ENCODE data around the gene PRAMEF17. TPM values are rescaled to one million over a fixed set of nuclear protein-coding genes. Genes with fewer than 3 reads are reported as not detected.
"Not testable (repeated sequence)": the region's sequence is repeated elsewhere in the genome, so short reads cannot be mapped to it uniquely, and the experiment has no call there.

The PRAMEF17 gene
- total and polyA plus RNA-seq, 2 of the 8 experiments (the other 6 are each of a cell fraction or from before 2014, with no cell fraction given), result not detected

- WGBS, 2 experiments (ENCODE audit: extremely low coverage in 1 of 2, insufficient coverage in 1 of 2, insufficient read length in 1 of 2, insufficient replicate concordance in 2 of 2, low coverage in 1 of 2, low lambda C conversion rate in 2 of 2, missing lambda C conversion rate in 1 of 2), result 60% methylated on average over 8 of the region's 8 CpGs; no CpG with 5 or more reads in 1 of the 2 experiments
- CTCF ChIA-PET (ENCODE audit: partially characterized antibody), result not testable (repeated sequence)
Observed at GRCh38 chr1:13353476-13353875, 36.0 kb upstream of the PRAMEF17 start.

GRCh38 chr1:13354475-13354874 is 35.0 kb upstream of the PRAMEF17 start:
- H3K79me2 ChIP-seq (ENCODE audit: control insufficient read depth in 1 of 2, insufficient read depth in 2 of 2, low read length in 2 of 2); H3K36me3 ChIP-seq (ENCODE audit: control insufficient read depth in 2 of 4, insufficient read depth in 4 of 4, low read length in 3 of 4); H3K23me2 ChIP-seq (ENCODE audit: low read depth, low read length); H2BK20ac ChIP-seq (ENCODE audit: low read length); H4K91ac ChIP-seq (replicated peaks; ENCODE audit: insufficient read length, low read length); H4K8ac ChIP-seq (ENCODE audit: extremely low read depth, insufficient read depth, low read length); DNase-seq (ENCODE audit: low read depth in 1 of 2, low spot score in 2 of 2); H3K4me2 ChIP-seq (ENCODE audit: insufficient read depth in 1 of 2, low read depth in 2 of 2, low read length in 2 of 2); H2AFZ ChIP-seq (ENCODE audit: low read length); H3K9me3 ChIP-seq (ENCODE audit: insufficient read depth in 2 of 2, low read depth in 1 of 2, low read length in 1 of 2); H2AK5ac ChIP-seq (ENCODE audit: low read depth, low read length); H3K27me3 ChIP-seq (replicated peaks in 1 of 4; ENCODE audit: control insufficient read depth in 3 of 4, extremely low read depth in 1 of 4, insufficient read depth in 3 of 4, low read length in 3 of 4); H3K79me1 ChIP-seq (ENCODE audit: low read depth, low read length); H3K9ac ChIP-seq (replicated peaks in 1 of 4; ENCODE audit: extremely low read depth in 1 of 4, low read depth in 3 of 4, low read length in 3 of 4); H3K14ac ChIP-seq (ENCODE audit: insufficient read length); FAIRE-seq; H3K56ac ChIP-seq (replicated peaks; ENCODE audit: insufficient read length, low read depth, low read length); H3K18ac ChIP-seq (ENCODE audit: extremely low read depth, low read length); POLR2A ChIA-PET (ENCODE audit: partially characterized antibody); H3K4ac ChIP-seq (replicated peaks; ENCODE audit: insufficient read length, low read depth, low read length); H3K27ac ChIP-seq (ENCODE audit: low read depth, low read length); H3K23ac ChIP-seq (ENCODE audit: insufficient read length); H2BK5ac ChIP-seq (ENCODE audit: low read depth, low read length); H2BK15ac ChIP-seq (ENCODE audit: low read length); H2BK12ac ChIP-seq (ENCODE audit: low read depth, low read length); H4K20me1 ChIP-seq (replicated peaks in 1 of 2; ENCODE audit: control insufficient read depth in 1 of 2, insufficient read depth in 2 of 2, low read length in 2 of 2); H3K4me3 ChIP-seq (ENCODE audit: extremely low read depth in 1 of 4, insufficient read depth in 2 of 4, low read depth in 3 of 4, low read length in 4 of 4); H2BK120ac ChIP-seq (replicated peaks; ENCODE audit: low read depth, low read length); CTCF ChIA-PET (ENCODE audit: partially characterized antibody); H3K4me1 ChIP-seq (replicated peaks in 1 of 4; ENCODE audit: control insufficient read depth in 3 of 4, insufficient read depth in 4 of 4, low read length in 3 of 4); H4K5ac ChIP-seq (ENCODE audit: insufficient read length, low read depth, low read length): not testable (repeated sequence)
- no CpG with 5 or more reads among the region's 9 CpGs for WGBS, 2 experiments (ENCODE audit: extremely low coverage in 1 of 2, insufficient coverage in 1 of 2, insufficient read length in 1 of 2, insufficient replicate concordance in 2 of 2, low coverage in 1 of 2, low lambda C conversion rate in 2 of 2, missing lambda C conversion rate in 1 of 2)

More at GRCh38 chr1:13353476-13353875, 36.0 kb upstream of the PRAMEF17 start:
- H3K27me3 ChIP-seq (replicated peaks in 1 of 4; ENCODE audit: control insufficient read depth in 3 of 4, extremely low read depth in 1 of 4, insufficient read depth in 3 of 4, low read length in 3 of 4); H2AFZ ChIP-seq (ENCODE audit: low read length); H3K23ac ChIP-seq (ENCODE audit: insufficient read length); H2BK5ac ChIP-seq (ENCODE audit: low read depth, low read length); H3K79me2 ChIP-seq (ENCODE audit: control insufficient read depth in 1 of 2, insufficient read depth in 2 of 2, low read length in 2 of 2); H3K14ac ChIP-seq (ENCODE audit: insufficient read length); H3K27ac ChIP-seq (ENCODE audit: low read depth, low read length); H3K4me1 ChIP-seq (replicated peaks in 1 of 4; ENCODE audit: control insufficient read depth in 3 of 4, insufficient read depth in 4 of 4, low read length in 3 of 4); H3K4me3 ChIP-seq (ENCODE audit: extremely low read depth in 1 of 4, insufficient read depth in 2 of 4, low read depth in 3 of 4, low read length in 4 of 4); POLR2A ChIA-PET (ENCODE audit: partially characterized antibody); H3K23me2 ChIP-seq (ENCODE audit: low read depth, low read length); FAIRE-seq; H4K5ac ChIP-seq (ENCODE audit: insufficient read length, low read depth, low read length); H3K9me3 ChIP-seq (ENCODE audit: insufficient read depth in 2 of 2, low read depth in 1 of 2, low read length in 1 of 2); H2BK15ac ChIP-seq (ENCODE audit: low read length); H4K8ac ChIP-seq (ENCODE audit: extremely low read depth, insufficient read depth, low read length); H4K91ac ChIP-seq (replicated peaks; ENCODE audit: insufficient read length, low read length); H2AK5ac ChIP-seq (ENCODE audit: low read depth, low read length); H3K79me1 ChIP-seq (ENCODE audit: low read depth, low read length); H2BK12ac ChIP-seq (ENCODE audit: low read depth, low read length); H3K4ac ChIP-seq (replicated peaks; ENCODE audit: insufficient read length, low read depth, low read length); H3K36me3 ChIP-seq (ENCODE audit: control insufficient read depth in 2 of 4, insufficient read depth in 4 of 4, low read length in 3 of 4); H3K9ac ChIP-seq (replicated peaks in 1 of 4; ENCODE audit: extremely low read depth in 1 of 4, low read depth in 3 of 4, low read length in 3 of 4); H2BK20ac ChIP-seq (ENCODE audit: low read length); H2BK120ac ChIP-seq (replicated peaks; ENCODE audit: low read depth, low read length); H3K56ac ChIP-seq (replicated peaks; ENCODE audit: insufficient read length, low read depth, low read length); H4K20me1 ChIP-seq (replicated peaks in 1 of 2; ENCODE audit: control insufficient read depth in 1 of 2, insufficient read depth in 2 of 2, low read length in 2 of 2); H3K18ac ChIP-seq (ENCODE audit: extremely low read depth, low read length); H3K4me2 ChIP-seq (ENCODE audit: insufficient read depth in 1 of 2, low read depth in 2 of 2, low read length in 2 of 2): not testable (repeated sequence)
- peak in 1 of 2 experiments; percentile 44 for DNase-seq (ENCODE audit: low read depth in 1 of 2, low spot score in 2 of 2)
